Measurements from ENCODE around the gene SESN3. TPM values are rescaled to one million over a fixed set of nuclear protein-coding genes. Genes with fewer than 3 reads are reported as not detected.

Gene SESN3
- total and polyA plus RNA-seq, 7 experiments from 2014 or later = 4.2 to 262 (median 89.8) TPM

DNA sequence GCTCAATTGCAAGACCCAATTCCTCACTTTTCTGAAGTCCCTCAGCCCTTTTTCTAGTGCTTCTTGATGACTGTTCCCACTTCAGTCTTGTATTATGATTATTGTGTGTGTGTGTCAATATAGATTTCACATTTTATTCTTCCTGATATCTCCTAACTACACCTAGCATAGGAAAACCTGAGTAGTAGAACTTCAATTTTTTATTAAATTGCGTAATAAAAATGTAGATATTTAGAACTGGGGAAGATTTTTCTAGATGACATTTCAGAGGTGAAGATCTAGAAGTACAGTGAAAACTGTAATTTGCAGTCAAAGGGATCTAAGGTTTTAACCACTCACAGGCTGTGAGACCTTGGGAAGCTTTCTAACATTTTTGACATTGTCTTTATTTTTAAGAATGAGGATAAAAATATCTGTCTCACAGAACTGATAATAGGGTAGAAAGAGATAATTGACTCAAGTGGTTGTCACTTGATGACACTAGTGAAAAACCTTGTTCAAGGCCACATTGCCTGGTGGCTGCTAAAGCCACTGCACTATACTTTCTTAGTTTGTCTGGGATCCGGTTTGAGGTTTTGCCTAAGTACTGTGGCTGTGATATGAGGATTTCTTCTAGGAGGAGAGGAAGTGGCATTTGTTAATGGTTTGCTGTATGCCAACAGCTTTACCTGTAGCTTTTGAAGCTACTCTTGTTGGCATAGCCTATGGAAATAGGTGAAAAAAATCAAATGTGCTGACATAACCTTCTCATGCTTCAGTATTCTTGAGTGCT, 32.2 kb upstream of the SESN3 start:
- DNase-seq (peak in 2 of 9 donors; percentile 1 to 5), ATAC-seq (no peak)
- peaks cover 0 to 12% of the 10 kb centered on the region in 2 donors for H3K4me1 ChIP-seq (ENCODE audit: control insufficient read depth in 2 of 2, insufficient read depth in 2 of 2, low read length in 2 of 2)
- Mint-ChIP-seq H3K9me3 (peaks cover 0 to 2% (median 0%) of the 10 kb centered on the region in 11 donors), H3K4me1 (peaks cover 7 to 18% (median 14%) of the 10 kb centered on the region in 7 donors), H3K27me3 (no peaks in the 10 kb centered on the region), H3K27ac (peak overlapping the region in 1 of 9 donors; percentile 2), H3K4me3 (peak overlapping the region in 1 of 10 donors; percentile 1), H3K36me3 (peaks cover 0 to 1% (median 0%) of the 10 kb centered on the region in 5 donors)
- no peaks in the 10 kb centered on the region for H3K9me3 ChIP-seq (ENCODE audit: control insufficient read depth in 2 of 3, low read length in 3 of 3)
- no peak overlapping the region for H3K4me3 ChIP-seq (ENCODE audit: low read length)
- no peak overlapping the region for H3K27ac ChIP-seq (ENCODE audit: low read depth, low read length)
- ChIA-PET CTCF (interaction anchor here (1.3 kb wide), 1 partner anchor 442 kb away, joined by 4 read pairs; no protein-coding TSS in a partner anchor), POLR2A (interaction anchor here (0.8 to 1.1 kb wide), 2 partner anchors 9 to 10 kb away, joined by 3 to 4 read pairs; no protein-coding TSS in a partner anchor)
- no peaks in the 10 kb centered on the region for H3K27me3 ChIP-seq (ENCODE audit: control insufficient read depth in 2 of 2, insufficient read depth in 2 of 2, low read length in 2 of 2)
- intact Hi-C loops (cut with micrococcal nuclease) = loop anchor here in 1 of 2 donors (1.0 kb wide), 1 partner anchor 9 kb away; no protein-coding TSS in a partner anchor
- no peaks in the 10 kb centered on the region for H3K36me3 ChIP-seq (ENCODE audit: control insufficient read depth in 2 of 3, insufficient read depth in 3 of 3, low read length in 3 of 3)

DNA sequence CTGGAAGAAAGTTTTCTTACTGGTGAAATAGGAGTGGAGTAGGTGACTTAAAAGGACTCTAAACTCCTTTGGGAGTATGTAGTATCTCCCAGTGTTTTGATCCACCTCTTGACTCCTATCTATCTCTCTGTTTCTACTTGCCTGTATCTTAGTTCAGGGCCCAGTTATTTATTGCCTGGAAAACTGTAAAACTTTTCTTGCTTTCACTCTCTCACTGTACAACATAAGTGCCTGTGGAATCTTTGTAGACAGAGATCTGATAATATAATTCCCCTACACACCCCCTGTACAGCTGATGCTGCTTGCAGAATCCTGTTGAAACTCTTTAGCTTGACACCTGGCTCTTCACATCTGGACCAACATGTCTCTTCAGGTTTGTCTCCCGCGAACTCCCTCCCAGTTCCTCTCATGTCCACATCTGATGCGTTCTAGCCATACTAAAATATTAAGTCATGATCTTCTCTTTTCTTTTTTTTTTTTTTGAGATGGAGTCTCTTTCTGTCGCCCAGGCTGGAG, 26.5 kb upstream of the SESN3 start:
- Histone ChIP-seq H3K4me3 (ENCODE audit: low read length) (no peak overlapping the region), H3K4me1 (ENCODE audit: control insufficient read depth in 2 of 2, insufficient read depth in 2 of 2, low read length in 2 of 2) (peaks cover 13 to 31% of the 10 kb centered on the region in 2 donors), H3K27ac (ENCODE audit: low read depth, low read length) (no peak overlapping the region), H3K9me3 (ENCODE audit: control insufficient read depth in 2 of 3, low read length in 3 of 3) (no peaks in the 10 kb centered on the region), H3K27me3 (ENCODE audit: control insufficient read depth in 2 of 2, insufficient read depth in 2 of 2, low read length in 2 of 2) (no peaks in the 10 kb centered on the region), H3K36me3 (ENCODE audit: control insufficient read depth in 2 of 3, insufficient read depth in 3 of 3, low read length in 3 of 3) (no peaks in the 10 kb centered on the region)
- Mint-ChIP-seq H3K27me3 (no peaks in the 10 kb centered on the region), H3K4me1 (peaks cover 14 to 52% (median 48%) of the 10 kb centered on the region in 7 donors), H3K9me3 (peaks cover 0 to 5% (median 0%) of the 10 kb centered on the region in 11 donors), H3K27ac (peak overlapping the region in 5 of 9 donors; percentile 49 to 88 (median 67)), H3K36me3 (peaks cover 0 to 3% (median 0%) of the 10 kb centered on the region in 5 donors), H3K4me3 (peak overlapping the region in 1 of 10 donors; percentile 51)
- intact Hi-C loops (cut with micrococcal nuclease) = no loop called here
- DNase-seq (no peak), ATAC-seq (no peak)
- ChIA-PET CTCF (interaction anchor here (0.9 kb wide), 1 partner anchor 327 kb away, joined by 3 read pairs; no protein-coding TSS in a partner anchor), POLR2A (interaction anchor here (0.5 to 6.9 kb wide), 4 partner anchors 26 to 197 kb away, joined by 3 to 118 read pairs (median 3); partner anchors contain the start of gene SESN3)

DNA sequence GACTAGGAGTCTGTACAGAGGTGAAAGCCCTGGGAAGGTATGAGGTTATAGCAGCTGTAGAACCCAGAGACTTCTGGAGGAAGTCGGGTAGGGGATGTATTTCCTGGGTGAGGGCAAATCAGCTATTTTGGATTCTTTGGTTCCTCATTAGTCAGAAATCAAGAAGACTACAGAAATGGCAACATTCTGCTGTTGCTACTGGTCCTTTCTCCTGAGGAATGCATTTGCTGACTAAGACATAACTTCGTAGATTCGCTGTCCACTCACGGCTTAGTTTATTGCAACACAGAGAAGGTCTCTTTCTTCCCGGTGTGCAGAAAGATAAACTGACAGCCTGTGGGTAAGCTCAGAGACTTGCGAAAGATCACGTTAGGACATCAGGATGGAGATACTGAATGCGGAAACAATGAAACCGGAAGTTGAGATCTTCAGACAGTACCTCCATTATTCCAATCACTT, 25.3 kb upstream of the SESN3 start:
- POLR2A ChIA-PET = interaction anchor here (0.6 to 6.9 kb wide), 4 partner anchors 25 to 369 kb away, joined by 3 to 118 read pairs (median 3); partner anchors contain the start of gene SESN3
- Histone ChIP-seq H3K36me3 (ENCODE audit: control insufficient read depth in 2 of 3, insufficient read depth in 3 of 3, low read length in 3 of 3) (no peaks in the 10 kb centered on the region), H3K9me3 (ENCODE audit: control insufficient read depth in 2 of 3, low read length in 3 of 3) (no peaks in the 10 kb centered on the region), H3K4me3 (ENCODE audit: low read length) (no peak overlapping the region), H3K27ac (ENCODE audit: low read depth, low read length) (peak overlapping the region; percentile 71), H3K4me1 (ENCODE audit: control insufficient read depth in 2 of 2, insufficient read depth in 2 of 2, low read length in 2 of 2) (peaks cover 13 to 31% of the 10 kb centered on the region in 2 donors), H3K27me3 (ENCODE audit: control insufficient read depth in 2 of 2, insufficient read depth in 2 of 2, low read length in 2 of 2) (no peaks in the 10 kb centered on the region)
- peaks cover 18 to 57% (median 53%) of the 10 kb centered on the region in 7 donors for H3K4me1 Mint-ChIP-seq
- peaks cover 0 to 3% (median 0%) of the 10 kb centered on the region in 5 donors for H3K36me3 Mint-ChIP-seq
- ATAC-seq = peak; percentile 20
- peaks cover 0 to 5% (median 0%) of the 10 kb centered on the region in 11 donors for H3K9me3 Mint-ChIP-seq
- DNase-seq = peak in 5 of 9 donors; percentile 8 to 43 (median 17)
- intact Hi-C loops (cut with micrococcal nuclease) = no loop called here
- peak overlapping the region in 8 of 9 donors; percentile 63 to 98 (median 86) for H3K27ac Mint-ChIP-seq
- H3K27me3 Mint-ChIP-seq = no peaks in the 10 kb centered on the region
- CTCF ChIA-PET = interaction anchor here (2.8 to 3.5 kb wide), 2 partner anchors 24 to 449 kb away, joined by 11 to 15 read pairs; partner anchors contain the start of gene SESN3
- H3K4me3 Mint-ChIP-seq = peak overlapping the region in 7 of 10 donors; percentile 2 to 58 (median 52)

DNA sequence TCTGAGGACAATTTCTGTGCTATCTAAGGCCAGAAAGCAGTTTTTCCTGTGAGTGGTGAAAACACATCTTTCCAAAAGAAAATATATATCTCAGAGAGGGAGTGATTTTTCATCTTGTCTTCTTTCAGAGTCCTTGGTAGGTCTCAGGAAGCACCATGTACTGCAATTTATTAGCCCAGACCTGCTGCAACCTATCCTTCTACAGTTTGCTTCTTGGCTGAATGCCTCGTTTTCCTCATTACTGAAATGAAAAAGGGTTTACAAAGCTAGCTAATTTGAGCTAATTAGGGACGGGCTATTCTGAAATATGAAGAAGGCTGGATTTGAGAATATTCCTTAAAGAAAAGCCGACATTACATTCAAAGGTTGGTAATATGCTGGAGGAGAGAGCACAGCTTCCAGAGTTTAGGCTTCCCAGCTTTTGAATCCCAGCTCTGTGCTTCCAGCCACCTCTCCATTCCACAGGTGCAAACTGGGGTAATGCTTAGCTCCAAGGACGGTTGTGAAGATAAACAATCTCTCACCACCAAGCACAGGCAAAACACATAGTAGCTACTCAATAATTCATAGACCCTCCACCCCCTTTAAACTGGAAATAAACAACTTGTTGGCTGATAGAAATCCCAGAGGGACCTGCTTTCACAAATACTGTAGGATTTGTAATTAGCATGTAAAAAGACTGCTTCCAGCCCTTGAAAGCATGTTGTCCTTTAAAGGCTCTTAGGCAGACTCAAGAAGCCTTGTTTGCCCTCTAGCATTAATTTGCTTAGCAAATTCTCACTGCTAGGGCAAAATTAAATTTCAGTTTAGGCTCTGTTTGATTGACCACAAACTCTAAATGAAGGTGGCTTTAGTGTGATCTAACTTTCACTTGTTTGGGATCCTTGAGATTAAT, 24.5 kb upstream of the SESN3 start:
- peaks cover 13 to 31% of the 10 kb centered on the region in 2 donors for H3K4me1 ChIP-seq (ENCODE audit: control insufficient read depth in 2 of 2, insufficient read depth in 2 of 2, low read length in 2 of 2)
- H3K27me3 Mint-ChIP-seq = no peaks in the 10 kb centered on the region
- peaks cover 0 to 5% (median 0%) of the 10 kb centered on the region in 11 donors for H3K9me3 Mint-ChIP-seq
- peak overlapping the region; percentile 71 to 98 (median 88) for H3K27ac Mint-ChIP-seq
- intact Hi-C loops (cut with micrococcal nuclease) = loop anchor here (2.0 kb wide), 2 partner anchors 43 to 187 kb away; no protein-coding TSS in a partner anchor
- H3K4me3 Mint-ChIP-seq = peak overlapping the region in 8 of 10 donors; percentile 15 to 98 (median 67)
- H3K36me3 Mint-ChIP-seq = peaks cover 0 to 3% (median 0%) of the 10 kb centered on the region in 5 donors
- peaks cover 18 to 59% (median 53%) of the 10 kb centered on the region in 7 donors for H3K4me1 Mint-ChIP-seq
- no peaks in the 10 kb centered on the region for H3K9me3 ChIP-seq (ENCODE audit: control insufficient read depth in 2 of 3, low read length in 3 of 3)
- H3K27ac ChIP-seq (ENCODE audit: low read depth, low read length) = peak overlapping the region; percentile 71
- no peaks in the 10 kb centered on the region for H3K36me3 ChIP-seq (ENCODE audit: control insufficient read depth in 2 of 3, insufficient read depth in 3 of 3, low read length in 3 of 3)
- POLR2A ChIA-PET = interaction anchor here (0.6 to 6.9 kb wide), 6 partner anchors 10 to 409 kb away, joined by 3 to 118 read pairs (median 4); partner anchors contain the start of gene SESN3
- no peak for DNase-seq
- no peak for ATAC-seq
- CTCF ChIA-PET = interaction anchor here (2.8 to 3.5 kb wide), 2 partner anchors 23 to 450 kb away, joined by 11 to 15 read pairs; partner anchors contain the start of gene SESN3
- no peak overlapping the region for H3K4me3 ChIP-seq (ENCODE audit: low read length)
- no peaks in the 10 kb centered on the region for H3K27me3 ChIP-seq (ENCODE audit: control insufficient read depth in 2 of 2, insufficient read depth in 2 of 2, low read length in 2 of 2)

DNA sequence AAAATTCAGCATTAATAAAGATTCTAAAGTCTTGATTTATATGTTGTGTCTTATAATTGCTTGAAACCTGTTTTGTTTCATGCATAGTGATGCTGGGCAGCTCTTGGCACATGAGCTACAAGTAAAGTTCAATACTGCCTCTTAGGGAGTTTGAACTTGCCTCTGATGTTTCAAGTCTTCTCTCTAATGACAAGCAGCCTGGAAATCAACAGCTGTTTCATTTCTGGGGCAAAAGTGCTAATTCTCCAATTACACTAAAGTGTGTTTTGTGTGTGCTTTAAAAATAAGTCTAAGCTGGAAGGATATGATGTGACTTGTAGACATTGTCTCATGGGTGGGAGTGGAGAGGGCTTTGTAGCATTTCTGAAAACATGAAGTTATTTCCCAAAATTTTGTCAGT, 23.7 kb upstream of the SESN3 start:
- Mint-ChIP-seq H3K4me1 (peaks cover 18 to 59% (median 53%) of the 10 kb centered on the region in 7 donors), H3K27me3 (no peaks in the 10 kb centered on the region), H3K4me3 (peak overlapping the region in 9 of 10 donors; percentile 5 to 98 (median 74)), H3K27ac (peak overlapping the region; percentile 71 to 98 (median 88)), H3K9me3 (peaks cover 0 to 3% (median 0%) of the 10 kb centered on the region in 11 donors), H3K36me3 (peaks cover 0 to 3% (median 0%) of the 10 kb centered on the region in 5 donors)
- DNase-seq = no peak
- intact Hi-C loops (cut with micrococcal nuclease) = loop anchor here (1.0 to 5.0 kb wide), 10 partner anchors 9 to 536 kb away; partner anchors contain the start of genes SESN3 (in 2 of the 2), CEP57 (in 1 of the 2), CWC15 (in 1 of the 2) and KDM4D (in 1 of the 2)
- peak overlapping the region; percentile 71 for H3K27ac ChIP-seq (ENCODE audit: low read depth, low read length)
- no peaks in the 10 kb centered on the region for H3K9me3 ChIP-seq (ENCODE audit: control insufficient read depth in 2 of 3, low read length in 3 of 3)
- no peaks in the 10 kb centered on the region for H3K36me3 ChIP-seq (ENCODE audit: control insufficient read depth in 2 of 3, insufficient read depth in 3 of 3, low read length in 3 of 3)
- H3K27me3 ChIP-seq (ENCODE audit: control insufficient read depth in 2 of 2, insufficient read depth in 2 of 2, low read length in 2 of 2) = no peaks in the 10 kb centered on the region
- ChIA-PET CTCF (interaction anchor here (0.9 to 3.5 kb wide), 4 partner anchors 11 to 451 kb away, joined by 3 to 15 read pairs (median 8); partner anchors contain the start of gene SESN3), POLR2A (interaction anchor here (0.7 to 6.9 kb wide), 8 partner anchors 9 to 451 kb away, joined by 3 to 118 read pairs (median 4); partner anchors contain the start of gene SESN3)
- H3K4me3 ChIP-seq (ENCODE audit: low read length) = no peak overlapping the region
- peaks cover 13 to 31% of the 10 kb centered on the region in 2 donors for H3K4me1 ChIP-seq (ENCODE audit: control insufficient read depth in 2 of 2, insufficient read depth in 2 of 2, low read length in 2 of 2)
- no peak for ATAC-seq

All from naive thymus-derived CD4-positive, alpha-beta T cell (primary cell).